Ureter (tissue), 1 donor: ENCODE results near the gene RBMS1. TPM values are rescaled to one million over a fixed set of nuclear protein-coding genes. Genes with fewer than 3 reads are reported as not detected.
"Not testable (repeated sequence)": the region's sequence is repeated elsewhere in the genome, so short reads cannot be mapped to it uniquely, and the experiment has no call there.

Experiments
- DNase-seq: peaks from one replicate; pipeline ENCODE4 v3.0.0-alpha.2; 2020; ENCODE audit warnings: low spot score
- total RNA-seq: library from RNA; stranded (reverse); gene quantifications from one replicate; pipeline ENCODE4 v1.2.4, GENCODE V29; 2023
- donor health status: DM: yes; HTN: yes; CAD: no.

The RBMS1 gene
- total RNA-seq, 1 donor from 2014 or later: 137 TPM

- no peak for DNase-seq
Measured at GRCh38 chr2:160469621-160470204, 23.9 kb downstream of the RBMS1 start.

GRCh38 chr2:160469164-160469563 is 24.4 kb downstream of the RBMS1 start:
- DNase-seq: no peak

- no peak for DNase-seq
Measured at GRCh38 chr2:160467086-160467485, 26.5 kb downstream of the RBMS1 start.

- no peak for DNase-seq
Measured at GRCh38 chr2:160465406-160465805, 28.2 kb downstream of the RBMS1 start.

GRCh38 chr2:160465002-160465401 is 28.6 kb downstream of the RBMS1 start:
- no peak for DNase-seq

- no peak for DNase-seq
Measured at GRCh38 chr2:160464017-160464416, 29.6 kb downstream of the RBMS1 start.

- DNase-seq: no peak
Measured at GRCh38 chr2:160463245-160463644, 30.4 kb downstream of the RBMS1 start.

GRCh38 chr2:160460333-160460731 is 33.3 kb downstream of the RBMS1 start:
- no peak for DNase-seq

GRCh38 chr2:160459538-160460332 is 33.9 kb downstream of the RBMS1 start:
- DNase-seq: no peak

GRCh38 chr2:160458718-160459453 is 34.7 kb downstream of the RBMS1 start:
- no peak for DNase-seq

GRCh38 chr2:160457588-160457987 is 36.0 kb downstream of the RBMS1 start:
- no peak for DNase-seq

- DNase-seq: no peak
Measured at GRCh38 chr2:160454070-160454797, 39.4 kb downstream of the RBMS1 start.

- DNase-seq: no peak
Measured at GRCh38 chr2:160453111-160453820, 40.3 kb downstream of the RBMS1 start.

GRCh38 chr2:160450486-160450885 is 43.1 kb downstream of the RBMS1 start:
- no peak for DNase-seq

- not testable (repeated sequence) for DNase-seq
Measured at GRCh38 chr2:160448821-160449220, 44.8 kb downstream of the RBMS1 start.

- DNase-seq: no peak
Measured at GRCh38 chr2:160445673-160446072, 47.9 kb downstream of the RBMS1 start.

- DNase-seq: no peak
Measured at GRCh38 chr2:160442603-160443002, 51.0 kb downstream of the RBMS1 start.

GRCh38 chr2:160440888-160441287 is 52.7 kb downstream of the RBMS1 start:
- no peak for DNase-seq

- not testable (repeated sequence) for DNase-seq
Measured at GRCh38 chr2:160439038-160439437, 54.6 kb downstream of the RBMS1 start.

- DNase-seq: no peak
Measured at GRCh38 chr2:160437273-160437672, 56.3 kb downstream of the RBMS1 start.

- no peak for DNase-seq
Measured at GRCh38 chr2:160434254-160434948, 59.2 kb downstream of the RBMS1 start.
